H1 (cell line): Measurements from ENCODE around the gene STX10. TPM values are rescaled to one million over a fixed set of nuclear protein-coding genes. Genes with fewer than 3 reads are reported as not detected.

Experiments
- CTCF ChIA-PET: fragments of 300-600 bp; sonication (Branson Sonifier 250); formaldehyde crosslinking; loops from one replicate; lab custom pipeline; 2021; ENCODE audit not compliant: partially characterized antibody; lab: Charles Lee
- POLR2A ChIA-PET: fragments of 300-600 bp; sonication (Branson Sonifier 250); formaldehyde crosslinking; loops from one replicate; lab custom pipeline; 2021; ENCODE audit warnings: inconsistent platforms; ENCODE audit not compliant: partially characterized antibody; lab: Charles Lee
- DNase-seq, 2 experiments: peaks; one replicate each; pipeline versions ENCODE4 v3.0.0 to v3.0.0-alpha.2; 2010 to 2022; ENCODE audit warnings: low spot score in 2 of 2, low read depth in 1 of 2, mixed read lengths in 1 of 2
- FAIRE-seq: peaks from 2 replicates; lab custom pipeline; 2011; peaks lifted over from hg19 to GRCh38; lab: Jason Lieb, UNC
- H2AFZ ChIP-seq: 2 replicates; pipeline ENCODE4 v1.8.1; 2012; ENCODE audit warnings: low read length, inconsistent platforms
- H2AK5ac ChIP-seq: 2 replicates; pipeline ENCODE4 v1.6.1; 2013; ENCODE audit warnings: low read depth, low read length
- H2BK120ac ChIP-seq: replicated peaks from 2 replicates; pipeline ENCODE3; 2013; ENCODE audit warnings: low read depth, low read length, inconsistent platforms
- H2BK12ac ChIP-seq: 2 replicates; pipeline ENCODE4 v1.6.1; 2013; ENCODE audit warnings: low read depth, low read length
- H2BK15ac ChIP-seq: 2 replicates; pipeline ENCODE4 v1.6.1; 2013; ENCODE audit warnings: low read length
- H2BK20ac ChIP-seq: 2 replicates; pipeline ENCODE4 v1.6.1; 2013; ENCODE audit warnings: low read length
- H2BK5ac ChIP-seq: 2 replicates; pipeline ENCODE4 v1.6.1; 2013; ENCODE audit warnings: low read depth, low read length
- H3K14ac ChIP-seq: 2 replicates; pipeline ENCODE4 v1.6.1; 2013; ENCODE audit warnings: inconsistent platforms; ENCODE audit not compliant: insufficient read length
- H3K18ac ChIP-seq: 2 replicates; pipeline ENCODE4 v1.6.1; 2013; ENCODE audit warnings: low read length; ENCODE audit errors: extremely low read depth
- H3K23ac ChIP-seq: 2 replicates; pipeline ENCODE4 v1.6.1; 2013; ENCODE audit warnings: inconsistent platforms; ENCODE audit not compliant: insufficient read length
- H3K23me2 ChIP-seq: 2 replicates; pipeline ENCODE4 v1.6.1; 2013; ENCODE audit warnings: low read depth, low read length
- H3K27ac ChIP-seq: 2 replicates; pipeline ENCODE4 v1.6.1; 2011; ENCODE audit warnings: low read depth, low read length, inconsistent platforms
- H3K27me3 ChIP-seq, 4 experiments: replicated peaks in 1 of 4; 1 replicate in 1 of 4; 2 replicates in 3 of 4; pipeline versions ENCODE4 v1.6.1 to v1.8.1; 2011 to 2013; ENCODE audit warnings: low read length in 3 of 4, mild to moderate bottlenecking in 3 of 4, inconsistent platforms in 2 of 4, mixed read lengths in 2 of 4, moderate library complexity in 1 of 4; ENCODE audit not compliant: control insufficient read depth in 3 of 4, insufficient read depth in 3 of 4; ENCODE audit errors: extremely low read depth in 1 of 4
- H3K36me3 ChIP-seq, 4 experiments: 2 replicates each; pipeline versions ENCODE4 v1.6.1 to v1.8.1; 2011 to 2013; ENCODE audit warnings: mild to moderate bottlenecking in 4 of 4, low read length in 3 of 4, moderate library complexity in 2 of 4, control low read depth in 1 of 4, inconsistent platforms in 1 of 4; ENCODE audit not compliant: insufficient read depth in 4 of 4, control insufficient read depth in 2 of 4
- H3K4ac ChIP-seq: replicated peaks from 2 replicates; pipeline ENCODE3; 2013; ENCODE audit warnings: low read length, low read depth, mixed read lengths, inconsistent platforms; ENCODE audit not compliant: insufficient read length
- H3K4me1 ChIP-seq, 4 experiments: replicated peaks in 1 of 4; 1 replicate in 1 of 4; 2 replicates in 3 of 4; pipeline versions ENCODE4 v1.6.1 to v1.8.1; 2011 to 2013; ENCODE audit warnings: low read length in 3 of 4, inconsistent platforms in 2 of 4, mixed read lengths in 1 of 4; ENCODE audit not compliant: insufficient read depth in 4 of 4, control insufficient read depth in 3 of 4
- H3K4me2 ChIP-seq, 2 experiments: 2 replicates each; pipeline versions ENCODE4 v1.6.1 to v1.8.1; 2011 to 2013; ENCODE audit warnings: low read depth in 2 of 2, low read length in 2 of 2, control low read depth in 1 of 2, inconsistent platforms in 1 of 2, mild to moderate bottlenecking in 1 of 2; ENCODE audit not compliant: insufficient read depth in 1 of 2
- H3K4me3 ChIP-seq, 4 experiments: fragments of 200-600, 300-600 bp in 1 of 4; sonication (generic), shearing (Covaris generic), sonication (Bioruptor Twin) in 1 of 4; 2 replicates each; pipeline versions ENCODE4 v1.5.1 to v1.8.1; 2011 to 2016; ENCODE audit warnings: low read length in 4 of 4, low read depth in 3 of 4, control low read depth in 2 of 4, inconsistent platforms in 2 of 4, mild to moderate bottlenecking in 2 of 4, mixed read lengths in 1 of 4, moderate library complexity in 1 of 4; ENCODE audit not compliant: insufficient read depth in 2 of 4; ENCODE audit errors: extremely low read depth in 1 of 4
- H3K56ac ChIP-seq: replicated peaks from 2 replicates; pipeline ENCODE3; 2013; ENCODE audit warnings: low read depth, mild to moderate bottlenecking, mixed read lengths, low read length, inconsistent platforms; ENCODE audit not compliant: insufficient read length
- H3K79me1 ChIP-seq: 2 replicates; pipeline ENCODE4 v1.6.1; 2013; ENCODE audit warnings: low read depth, low read length, control low read depth
- H3K79me2 ChIP-seq, 2 experiments: 2 replicates each; pipeline versions ENCODE4 v1.6.1 to v1.8.1; 2012 to 2013; ENCODE audit warnings: low read length in 2 of 2, mild to moderate bottlenecking in 2 of 2, inconsistent platforms in 1 of 2; ENCODE audit not compliant: insufficient read depth in 2 of 2, control insufficient read depth in 1 of 2
- H3K9ac ChIP-seq, 4 experiments: replicated peaks in 1 of 4; 1 replicate in 1 of 4; 2 replicates in 3 of 4; pipeline versions ENCODE4 v1.6.1 to v1.8.1; 2011 to 2013; ENCODE audit warnings: low read depth in 3 of 4, low read length in 3 of 4, control low read depth in 2 of 4, mild to moderate bottlenecking in 2 of 4, moderate library complexity in 2 of 4, inconsistent platforms in 1 of 4; ENCODE audit errors: extremely low read depth in 1 of 4
- H3K9me3 ChIP-seq, 2 experiments: 2 replicates each; pipeline versions ENCODE4 v1.6.1 to v1.8.1; 2012 to 2013; ENCODE audit warnings: mild to moderate bottlenecking in 2 of 2, moderate library complexity in 2 of 2, control low read depth in 1 of 2, inconsistent platforms in 1 of 2, low read depth in 1 of 2, low read length in 1 of 2, mixed read lengths in 1 of 2; ENCODE audit not compliant: insufficient read depth in 2 of 2
- H4K20me1 ChIP-seq, 2 experiments: replicated peaks in 1 of 2; 2 replicates each; pipeline versions ENCODE3 to v1.8.1; 2011 to 2013; ENCODE audit warnings: inconsistent platforms in 2 of 2, low read length in 2 of 2, mild to moderate bottlenecking in 1 of 2; ENCODE audit not compliant: insufficient read depth in 2 of 2, control insufficient read depth in 1 of 2
- H4K5ac ChIP-seq: 2 replicates; pipeline ENCODE4 v1.6.1; 2013; ENCODE audit warnings: low read length, low read depth, mixed read lengths, inconsistent platforms; ENCODE audit not compliant: insufficient read length
- H4K8ac ChIP-seq: 2 replicates; pipeline ENCODE4 v1.8.0; 2013; ENCODE audit warnings: mild to moderate bottlenecking, moderate library complexity, low read length, inconsistent platforms; ENCODE audit not compliant: insufficient read depth; ENCODE audit errors: extremely low read depth
- H4K91ac ChIP-seq: replicated peaks from 2 replicates; pipeline ENCODE3; 2013; ENCODE audit warnings: low read length, mixed read lengths, inconsistent platforms; ENCODE audit not compliant: insufficient read length
- ASH2L ChIP-seq: fragments of 200-600, 300-600 bp; sonication (generic); IDR thresholded peaks from one replicate; pipeline ENCODE4 v1.7.1; 2017; ENCODE audit warnings: low read length
- CBX8 ChIP-seq: fragments of 300-800, 300-1000 bp; sonication (generic); IDR thresholded peaks from 2 replicates; pipeline ENCODE4 v1.7.1; 2016; ENCODE audit warnings: low read depth, low read length, borderline replicate concordance
- CHD2 ChIP-seq: IDR thresholded peaks from 2 replicates; pipeline ENCODE4 v1.6.1; 2012; ENCODE audit warnings: low read length, improper control_type of control experiment
- CREB1 ChIP-seq: IDR thresholded peaks from 2 replicates; pipeline ENCODE4 v1.6.1; 2012; ENCODE audit warnings: inconsistent platforms
- EGR1 ChIP-seq: IDR thresholded peaks from 2 replicates; pipeline ENCODE4 v1.6.1; 2011; ENCODE audit warnings: low read depth, low read length, borderline replicate concordance
- EP300 ChIP-seq, 2 experiments: IDR thresholded peaks; 1 replicate in 1 of 2; 2 replicates in 1 of 2; pipeline ENCODE4 v1.6.1; 2011 to 2012; ENCODE audit warnings: low read depth in 2 of 2, low read length in 2 of 2, mild to moderate bottlenecking in 2 of 2, borderline replicate concordance in 1 of 2, inconsistent platforms in 1 of 2, moderate library complexity in 1 of 2
- GABPA ChIP-seq: IDR thresholded peaks from 2 replicates; pipeline ENCODE4 v1.6.1; 2011; ENCODE audit warnings: mild to moderate bottlenecking, low read length, moderate library complexity, borderline replicate concordance; ENCODE audit not compliant: insufficient read depth
- SIN3A ChIP-seq, 2 experiments: IDR thresholded peaks in 1 of 2; conservative IDR thresholded peaks in 1 of 2; 2 replicates each; pipeline ENCODE4 v1.6.1; 2011 to 2012; ENCODE audit warnings: low read length in 2 of 2, improper control_type of control experiment in 1 of 2, low read depth in 1 of 2, mild to moderate bottlenecking in 1 of 2
- SIRT6 ChIP-seq: IDR thresholded peaks from one replicate; pipeline ENCODE4 v1.7.1; 2012; ENCODE audit warnings: low read length, inconsistent platforms
- SP2 ChIP-seq: IDR thresholded peaks from 2 replicates; pipeline ENCODE4 v1.6.1; 2012; ENCODE audit warnings: mild to moderate bottlenecking, low read length, inconsistent platforms
- SRF ChIP-seq: IDR thresholded peaks from 2 replicates; pipeline ENCODE4 v1.6.1; 2011; ENCODE audit warnings: mild to moderate bottlenecking, low read depth, low read length, moderate library complexity
- USF2 ChIP-seq: IDR thresholded peaks from 2 replicates; pipeline ENCODE4 v1.6.1; 2011; ENCODE audit warnings: low read length, improper control_type of control experiment
- WGBS, 2 experiments: shearing (Covaris generic) in 1 of 2; methylation state at CpG; one replicate each; pipeline versions ENCODE4 v1.1.6 to v1.1.7; 2013 to 2015; ENCODE audit warnings: low lambda C conversion rate in 2 of 2, mixed read lengths in 2 of 2, inconsistent platforms in 1 of 2, low coverage in 1 of 2, missing lambda C conversion rate in 1 of 2; ENCODE audit not compliant: insufficient replicate concordance in 2 of 2, insufficient coverage in 1 of 2, insufficient read length in 1 of 2; ENCODE audit errors: extremely low coverage in 1 of 2, missing lambda C conversion rate in 1 of 2; 5-methylcytosine and 5-hydroxymethylcytosine counted together
- polyA plus RNA-seq, 7 experiments: library from polyadenylated mRNA; depleted of rRNA in 3 of 7; stranded (reverse) in 5 of 7; unstranded in 2 of 7; fragments of >200 nt in 5 of 7; fragments of 200-250 nt in 2 of 7; gene quantifications; 1 replicate in 5 of 7; 2 replicates in 1 of 7; 4 replicates in 1 of 7; pipeline versions ENCODE4 v1.2.1 to v1.2.3, GENCODE V29; 2011 to 2013; ENCODE audit warnings: missing spikeins in 2 of 7, mixed read lengths in 2 of 7
- total RNA-seq: library from RNA; stranded (reverse); fragmentation: NEBNext Ultra II Directional; extraction: Animal tissue kit (Norgen Biotek cat#: 25700); gene quantifications from 2 replicates; pipeline ENCODE4 v1.2.1, GENCODE V29; 2021

STX10 gene
- total and polyA plus RNA-seq, 2 of the 8 experiments (the other 6 are each of a cell fraction or from before 2014, with no cell fraction given), result 53.0 to 80.1 TPM

- Histone ChIP-seq H2AK5ac (no peak overlapping the region), H4K5ac (no peak overlapping the region), H3K27ac (no peak overlapping the region), H3K23me2 (no peaks in the 10 kb centered on the region), H2BK20ac (no peak overlapping the region), H3K23ac (no peak overlapping the region), H3K36me3 (peaks cover 7 to 42% (median 29%) of the 10 kb centered on the region in 4 experiments), H3K14ac (no peak overlapping the region), H3K56ac (no peak overlapping the region), H2BK15ac (no peak overlapping the region), H3K79me1 (peaks cover 38% of the 10 kb centered on the region), H3K79me2 (peaks cover 14 to 72% of the 10 kb centered on the region in 2 experiments; a peak in 3 of 4 replicates), H3K4me3 (no peak overlapping the region), H3K4me2 (no peak overlapping the region), H3K18ac (no peak overlapping the region), H3K4me1 (no peaks in the 10 kb centered on the region), H4K20me1 (peaks cover 39 to 61% of the 10 kb centered on the region in 2 experiments), H4K91ac (no peak overlapping the region), H4K8ac (no peak overlapping the region), H2AFZ (no peak overlapping the region), H2BK12ac (no peak overlapping the region), H3K9ac (no peak overlapping the region; a peak in 1 of 7 replicates), H3K4ac (no peak overlapping the region), H2BK5ac (no peak overlapping the region), H3K9me3 (no peaks in the 10 kb centered on the region), H2BK120ac (no peak overlapping the region), H3K27me3 (no peaks in the 10 kb centered on the region)
- ChIA-PET CTCF (interaction anchor here (0.7 to 3.2 kb wide), 5 partner anchors 13 to 194 kb away, joined by 3 to 8 read pairs (median 3); no protein-coding TSS in a partner anchor), POLR2A (interaction anchor here (0.7 to 14.8 kb wide), 6 partner anchors 10 to 37 kb away, joined by 3 to 228 read pairs (median 12); partner anchors contain the start of genes IER2, NACC1, STX10 and TRMT1)
- DNase-seq (no peak), FAIRE-seq (no peak)
- 93% methylated on average over 8 of the region's 8 CpGs; no CpG with 5 or more reads in 1 of the 2 experiments for WGBS, 2 experiments
- no peak for TF ChIP-seq EP300 (IDR thresholded peaks at IDR 0.05; ENCODE audit: borderline replicate concordance in 1 of 2, low read depth in 2 of 2, low read length in 2 of 2)
- TF ChIP-seq CHD2, result no peak
- no peak for TF ChIP-seq SRF
- no peak for TF ChIP-seq CREB1
- no peak for TF ChIP-seq CBX8
- TF ChIP-seq SIRT6, result no peak
- TF ChIP-seq GABPA, result no peak
- no peak for TF ChIP-seq SIN3A (conservative IDR thresholded peaks at IDR 0.05 in 1 of 2, IDR thresholded peaks at IDR 0.05 in 1 of 2; ENCODE audit: low read depth in 1 of 2, low read length in 2 of 2)
- TF ChIP-seq EGR1, result no peak
- TF ChIP-seq ASH2L, result no peak
- TF ChIP-seq USF2, result no peak
- TF ChIP-seq SP2, result no peak
These were observed 17.5 kb downstream of the STX10 start for GRCh38 chr19:13132471-13133180.
